ENCODE measurements around the gene ST6GALNAC2.
"Not testable (repeated sequence)": the region's sequence is repeated elsewhere in the genome, so short reads cannot be mapped to it uniquely, and the experiment has no call there.

ST6GALNAC2 gene

DNA sequence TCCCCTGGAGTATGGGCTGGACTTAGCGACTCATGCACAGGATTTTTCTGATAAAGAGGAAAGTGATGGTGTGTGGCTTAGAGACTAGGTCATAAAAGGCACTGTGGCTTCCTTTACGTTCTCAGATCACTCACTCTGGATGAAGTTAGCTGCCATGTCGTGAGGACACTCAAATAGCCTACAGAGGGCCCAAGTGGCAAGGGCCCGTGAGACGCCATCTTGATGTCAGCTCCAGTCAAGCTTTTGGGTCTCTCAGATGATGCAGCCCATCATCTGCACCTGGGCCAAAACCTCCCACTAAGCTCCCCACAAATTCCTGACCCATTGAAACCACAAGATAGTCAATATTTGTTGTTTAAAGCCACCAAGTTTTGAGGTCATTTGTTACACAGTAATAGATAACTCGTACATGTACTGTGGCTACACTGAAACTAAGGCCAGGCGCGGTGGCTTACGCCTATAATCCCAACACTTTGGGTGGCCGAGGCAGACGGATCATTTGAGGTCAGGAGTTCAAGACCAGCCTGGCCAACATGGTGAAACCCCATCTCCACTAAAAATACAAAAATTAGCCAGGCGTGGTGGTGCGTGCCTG is 14.7 kb downstream of the ST6GALNAC2 start:
- DNase-seq (ENCODE audit: low spot score), result no peak

- DNase-seq (ENCODE audit: low spot score), result no peak
These were observed 15.2 kb downstream of the ST6GALNAC2 start for GRCh38 chr17:76570457-76570856.

DNA sequence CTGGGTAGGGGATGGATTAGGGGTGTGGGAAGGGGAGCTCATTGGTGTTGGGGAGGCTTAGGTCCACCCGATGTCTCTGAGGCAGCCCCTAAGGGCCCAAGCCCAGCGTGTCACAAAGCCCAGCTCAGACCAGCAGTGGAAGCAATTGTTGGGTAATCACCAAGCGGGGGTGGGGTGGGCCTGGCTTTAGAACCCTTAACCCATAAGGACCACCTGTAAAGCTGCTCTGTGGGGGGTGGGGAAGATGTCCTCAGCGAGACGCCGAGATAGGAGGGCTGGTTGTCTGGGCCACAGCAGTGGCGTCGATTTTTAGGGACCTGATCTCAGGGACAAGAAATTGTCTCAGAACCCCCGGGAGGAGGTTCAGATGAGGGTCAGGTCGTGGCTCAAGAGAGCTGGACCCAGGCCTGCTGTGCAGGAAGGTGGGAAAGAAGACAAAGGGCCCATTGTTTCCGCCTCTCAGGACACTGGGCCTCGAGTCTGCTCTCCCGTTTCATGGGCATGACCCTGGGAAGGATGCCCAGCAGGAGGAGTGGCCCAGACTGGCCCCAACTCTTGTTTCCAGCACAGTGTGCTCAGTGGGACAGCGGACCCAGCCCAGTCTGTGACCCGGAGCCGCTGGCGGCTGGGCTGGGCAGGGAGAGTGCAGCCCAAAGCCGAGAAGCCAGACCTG is 15.9 kb downstream of the ST6GALNAC2 start:
- DNase-seq (ENCODE audit: low spot score), result no peak

DNA sequence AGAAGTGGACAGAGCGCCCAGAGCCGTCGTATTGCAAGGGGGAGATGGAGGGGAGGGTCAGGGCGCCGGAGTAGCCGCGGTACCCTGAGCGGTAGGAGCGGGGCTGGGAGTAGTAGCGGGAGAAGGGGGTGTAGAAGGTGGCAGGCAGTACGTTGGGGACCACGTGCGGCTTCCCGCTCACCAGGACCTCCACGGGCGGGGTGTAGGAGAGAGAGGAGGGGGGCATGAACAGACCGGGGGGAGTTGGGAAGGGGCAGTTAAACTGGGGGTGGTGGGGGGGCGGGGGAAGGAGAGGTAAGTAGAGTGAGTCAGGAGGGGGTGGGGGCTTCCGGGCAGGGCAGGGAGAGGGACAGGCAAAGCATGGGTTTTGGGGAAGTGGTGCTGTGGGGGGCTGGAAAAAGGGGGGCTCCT is 16.8 kb downstream of the ST6GALNAC2 start:
- no peak for DNase-seq (ENCODE audit: low spot score)

DNA sequence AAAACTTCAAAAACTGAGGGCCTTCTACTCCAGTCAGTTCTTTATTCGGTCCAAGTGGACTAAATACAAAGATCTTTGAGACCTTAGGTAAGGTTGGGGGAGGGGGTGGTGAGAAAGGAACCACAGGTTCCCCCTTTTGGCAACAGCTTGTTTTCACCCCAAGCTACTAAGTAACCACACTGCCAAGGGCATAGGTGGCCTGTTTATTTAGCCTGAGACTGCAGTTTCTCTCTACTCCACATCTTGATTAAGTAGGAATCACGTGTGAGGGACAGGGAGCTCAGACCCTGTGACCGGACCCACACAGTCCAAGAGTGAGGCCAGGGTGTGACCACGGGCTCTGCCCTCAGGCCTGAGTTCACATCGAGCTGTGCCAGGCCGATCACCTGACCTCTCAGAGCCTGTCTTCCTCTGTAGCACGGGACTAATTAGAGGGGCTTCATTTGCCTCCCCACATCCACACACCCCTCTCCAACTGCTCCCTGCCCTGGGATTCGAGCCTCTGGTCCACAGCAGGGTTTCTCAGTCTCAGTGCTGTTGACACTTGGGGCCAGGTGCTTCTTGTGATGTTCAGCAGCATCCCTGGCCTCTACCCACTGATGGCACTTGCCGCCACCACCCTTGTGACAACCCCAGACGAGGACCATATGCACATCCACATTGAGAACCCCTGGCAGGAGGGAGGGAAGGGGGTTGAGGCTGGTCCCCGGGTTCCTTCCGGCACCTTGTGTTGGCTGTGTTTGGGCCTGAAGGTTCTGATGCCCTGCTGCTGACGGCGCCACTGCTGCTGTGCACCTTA is 17.8 kb downstream of the ST6GALNAC2 start:
- DNase-seq (ENCODE audit: low spot score), result no peak

DNA sequence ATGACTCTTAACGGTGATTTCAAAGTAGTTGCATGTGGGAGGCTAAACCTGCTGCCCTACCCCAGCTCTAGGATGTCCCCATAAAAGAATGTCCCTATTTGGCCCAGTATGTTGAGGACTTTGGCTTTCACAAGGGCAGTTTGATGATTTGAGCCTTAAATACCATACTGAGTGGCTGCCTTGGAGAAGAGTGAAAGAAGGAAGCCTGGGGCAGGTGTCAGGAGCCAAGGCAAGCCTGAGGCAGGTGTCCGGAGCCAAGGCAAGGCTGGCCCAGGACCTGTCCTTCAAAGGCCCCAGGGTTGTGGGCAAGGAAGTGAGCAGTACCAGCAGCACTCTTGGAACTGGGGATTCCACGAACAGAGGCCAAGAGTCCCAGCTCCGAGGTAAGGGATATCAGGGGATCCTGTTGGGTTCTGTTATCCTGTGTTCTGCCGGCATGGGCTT is 18.6 kb downstream of the ST6GALNAC2 start:
- no peak for DNase-seq (ENCODE audit: low spot score)

GRCh38 chr17:76566613-76566943 is 19.1 kb downstream of the ST6GALNAC2 start:
- DNase-seq (ENCODE audit: low spot score), result no peak

DNA sequence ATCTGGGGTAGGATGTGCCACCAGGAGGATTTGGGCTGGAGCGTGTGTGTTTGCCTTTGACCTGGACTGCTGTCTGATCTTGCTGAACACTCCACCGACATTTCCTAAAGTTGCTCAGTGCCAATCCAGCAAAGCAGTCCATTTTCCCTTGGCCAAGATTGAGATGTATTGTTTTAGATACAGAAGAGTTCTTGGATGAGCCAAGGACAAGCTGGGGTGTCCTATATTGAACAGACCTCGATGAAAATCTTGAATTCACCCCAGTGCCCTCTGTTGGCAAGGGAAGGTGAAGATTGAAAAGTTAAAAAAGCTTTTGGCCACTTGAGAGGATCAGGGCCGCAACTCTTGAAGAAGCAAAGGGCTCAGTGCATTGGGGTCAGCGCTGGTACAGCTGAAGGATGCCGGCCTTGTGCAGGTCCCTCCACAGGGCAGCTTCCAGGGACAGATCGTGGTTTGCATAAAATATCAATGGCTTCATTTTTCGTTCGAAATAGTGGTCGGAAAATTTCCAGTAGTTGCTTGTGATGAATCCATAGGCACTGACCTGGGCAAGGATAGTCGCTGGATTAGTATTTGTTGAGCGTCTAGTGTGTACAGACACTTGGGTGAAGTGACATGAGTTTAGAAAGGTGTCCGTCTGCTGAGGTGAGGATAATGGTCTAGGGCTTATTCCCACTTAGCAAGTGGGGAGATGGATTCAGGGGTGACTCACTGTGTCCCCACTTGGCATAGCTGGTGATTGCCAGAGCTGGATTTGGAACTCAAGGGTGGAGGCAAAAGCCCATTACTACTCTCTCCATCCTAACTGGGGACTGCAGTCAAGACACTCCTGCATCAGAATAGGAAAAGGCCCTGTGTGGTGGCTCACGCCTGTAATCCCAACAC is 19.7 kb downstream of the ST6GALNAC2 start:
- no peak for DNase-seq (ENCODE audit: low spot score)

DNA sequence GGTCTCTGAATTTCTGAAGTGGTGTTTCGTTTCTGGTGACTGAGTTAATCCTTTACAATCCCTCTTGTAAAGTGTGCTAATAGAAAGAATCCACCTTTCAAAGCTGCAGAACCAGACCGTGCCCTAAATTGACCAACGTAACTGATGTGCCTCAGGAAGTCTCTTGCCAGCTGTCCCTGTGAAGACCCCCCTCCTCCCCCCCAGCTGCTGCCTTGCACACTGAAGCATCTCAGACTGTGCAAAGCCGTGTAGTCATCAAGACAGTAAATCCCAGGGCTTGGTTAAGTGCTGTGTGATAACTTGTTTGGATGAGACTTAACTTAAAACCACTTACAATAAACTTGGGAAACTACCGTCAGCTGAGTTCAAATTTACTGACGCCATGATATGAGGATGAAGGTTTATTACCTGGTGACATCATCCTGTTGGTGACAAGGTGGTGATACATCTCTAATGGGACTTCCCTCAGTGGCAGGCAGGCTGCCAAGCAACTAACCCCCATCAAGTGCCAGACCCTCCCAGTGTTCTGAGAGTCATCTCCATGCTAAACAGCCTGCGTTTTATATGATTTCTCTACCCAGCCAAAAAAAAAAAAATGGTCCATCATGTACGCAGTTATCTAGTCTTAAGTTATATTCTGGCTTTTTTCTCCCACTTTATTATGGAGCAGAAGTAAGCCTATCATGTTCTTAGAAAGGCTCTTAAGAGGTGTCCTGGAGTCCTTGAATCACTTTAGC is 20.5 kb downstream of the ST6GALNAC2 start:
- not testable (repeated sequence) for DNase-seq (ENCODE audit: low spot score)

DNA sequence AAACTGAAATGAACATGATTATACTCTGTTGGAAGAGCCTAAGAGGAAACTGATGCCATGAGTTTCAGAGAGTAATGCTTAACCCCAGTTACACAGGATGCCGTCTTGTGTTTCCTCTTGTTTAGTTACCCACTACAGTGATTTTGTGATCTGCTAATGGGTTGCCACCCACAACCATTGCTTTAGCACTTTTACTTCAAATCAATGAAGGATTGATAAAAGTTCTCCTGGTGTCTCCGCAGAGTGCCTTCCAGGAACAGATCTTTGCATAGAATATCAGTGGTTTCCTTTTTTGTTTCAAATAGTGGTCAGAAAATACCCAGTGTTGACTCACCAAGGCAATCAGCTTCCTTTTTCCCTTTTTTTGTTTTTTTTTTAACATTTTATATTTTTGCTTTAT is 22.3 kb downstream of the ST6GALNAC2 start:
- DNase-seq (ENCODE audit: low spot score), result not testable (repeated sequence)

GRCh38 chr17:76562734-76563148 is 22.9 kb downstream of the ST6GALNAC2 start:
- DNase-seq (ENCODE audit: low spot score), result no peak

DNA sequence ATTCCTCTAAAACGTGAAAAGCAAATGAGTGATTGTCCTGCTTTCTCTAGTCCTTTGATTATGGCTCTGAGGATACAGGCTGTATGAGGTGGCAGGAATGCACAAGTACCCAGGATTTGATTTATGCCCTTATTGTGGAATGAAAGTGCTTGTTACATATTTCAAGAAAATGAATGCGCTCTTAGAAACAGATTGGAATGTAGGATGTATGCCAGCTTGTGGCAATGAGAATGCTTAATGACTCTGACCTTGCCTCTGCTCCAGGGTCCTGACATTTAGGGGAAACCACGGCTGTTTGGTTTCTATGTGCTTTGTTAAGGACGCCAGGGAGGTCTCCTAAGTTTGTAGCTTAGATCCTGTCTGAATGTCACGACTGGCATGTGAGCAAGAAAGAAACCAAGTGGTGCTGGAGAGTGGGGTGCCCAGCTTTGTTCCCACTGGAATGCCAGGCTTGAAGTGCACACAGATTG is 23.8 kb downstream of the ST6GALNAC2 start:
- no peak for DNase-seq (ENCODE audit: low spot score)

DNA sequence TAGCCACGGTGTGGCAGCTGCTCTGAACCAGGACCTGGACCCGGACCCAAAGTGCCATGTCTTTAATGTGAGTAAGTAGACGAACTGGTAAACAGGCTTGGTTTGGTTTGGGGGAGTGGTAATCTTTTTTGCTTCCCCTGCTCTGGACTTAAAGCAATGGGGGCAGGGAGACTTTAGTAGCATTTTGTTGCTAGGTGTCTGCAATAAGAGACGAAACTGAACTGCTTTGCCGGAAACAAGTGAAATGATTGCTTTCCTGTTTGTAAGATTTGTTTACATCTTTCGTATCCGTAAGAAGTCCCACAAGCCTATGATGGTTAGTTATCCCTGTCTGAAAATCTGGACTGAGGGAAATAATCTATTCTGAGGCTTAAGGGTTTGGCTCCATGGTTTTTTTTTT is 24.3 kb downstream of the ST6GALNAC2 start:
- DNase-seq (ENCODE audit: low spot score), result peak; percentile 31

- no peak for DNase-seq (ENCODE audit: low spot score)
These were observed 24.8 kb downstream of the ST6GALNAC2 start for GRCh38 chr17:76560877-76561221.

GRCh38 chr17:76560036-76560876 is 25.4 kb downstream of the ST6GALNAC2 start:
- DNase-seq (ENCODE audit: low spot score), result no peak

DNA sequence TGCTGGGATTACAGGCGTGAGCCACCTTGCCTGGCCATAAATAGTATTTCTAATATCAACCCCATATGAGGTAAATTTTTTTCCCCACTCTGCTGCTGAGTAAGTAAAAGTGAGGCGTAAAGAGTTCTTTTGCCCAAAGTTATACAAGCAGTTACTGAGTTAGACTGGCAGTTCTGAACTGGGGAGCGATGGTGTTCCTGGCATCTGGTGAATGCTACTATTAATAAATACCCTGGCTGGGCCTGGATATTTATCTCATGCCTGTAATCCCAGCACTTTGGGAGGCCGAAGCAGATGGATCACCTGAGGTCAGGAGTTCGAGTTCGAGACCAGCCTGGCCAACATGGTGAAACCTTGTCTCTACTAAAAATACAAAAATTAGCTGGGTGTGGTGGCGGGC is 26.2 kb downstream of the ST6GALNAC2 start:
- not testable (repeated sequence) for DNase-seq (ENCODE audit: low spot score)

DNA sequence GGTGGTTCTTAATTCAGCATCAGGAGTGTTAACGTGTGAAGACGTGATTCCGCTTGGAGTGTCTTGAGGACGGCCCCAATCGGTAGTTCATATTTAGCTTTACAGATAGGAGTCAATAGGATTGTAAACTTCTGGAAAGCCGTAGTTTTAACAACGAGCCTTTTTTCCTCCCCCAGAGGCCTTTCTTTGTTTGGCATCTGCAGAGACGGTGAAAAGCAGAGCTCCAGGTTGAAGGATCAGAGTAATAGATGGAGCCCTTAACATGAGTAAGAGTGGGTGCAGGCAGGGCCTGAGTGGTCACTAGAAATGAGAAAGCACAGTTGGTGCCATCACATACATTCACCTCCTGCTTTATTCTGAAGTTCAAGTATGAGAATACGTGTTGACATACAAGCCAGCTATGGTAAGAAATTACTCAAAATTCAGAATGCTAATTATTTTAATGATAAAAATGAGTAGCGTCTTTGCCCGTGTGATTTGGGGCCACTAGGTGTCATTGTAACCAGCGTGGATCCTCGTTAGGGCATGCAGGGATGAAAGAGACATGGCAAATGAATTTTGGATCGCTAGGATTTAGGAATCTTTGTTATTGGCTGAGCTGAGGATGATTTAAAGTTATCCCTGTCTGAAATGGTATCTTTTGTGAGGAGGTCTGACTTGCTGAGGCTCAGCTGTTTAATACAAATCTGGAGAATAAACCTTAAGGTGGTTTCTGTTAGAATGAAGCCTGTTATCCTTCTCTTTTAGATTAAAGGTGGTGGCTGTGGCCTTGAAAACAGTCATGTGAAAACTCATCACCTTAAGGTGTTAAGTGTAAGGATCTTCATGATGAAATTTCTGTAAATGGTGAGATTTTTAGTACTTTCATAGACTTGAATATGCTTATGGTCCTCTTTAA is 27.2 kb downstream of the ST6GALNAC2 start:
- DNase-seq (ENCODE audit: low spot score), result peak; percentile 22

DNA sequence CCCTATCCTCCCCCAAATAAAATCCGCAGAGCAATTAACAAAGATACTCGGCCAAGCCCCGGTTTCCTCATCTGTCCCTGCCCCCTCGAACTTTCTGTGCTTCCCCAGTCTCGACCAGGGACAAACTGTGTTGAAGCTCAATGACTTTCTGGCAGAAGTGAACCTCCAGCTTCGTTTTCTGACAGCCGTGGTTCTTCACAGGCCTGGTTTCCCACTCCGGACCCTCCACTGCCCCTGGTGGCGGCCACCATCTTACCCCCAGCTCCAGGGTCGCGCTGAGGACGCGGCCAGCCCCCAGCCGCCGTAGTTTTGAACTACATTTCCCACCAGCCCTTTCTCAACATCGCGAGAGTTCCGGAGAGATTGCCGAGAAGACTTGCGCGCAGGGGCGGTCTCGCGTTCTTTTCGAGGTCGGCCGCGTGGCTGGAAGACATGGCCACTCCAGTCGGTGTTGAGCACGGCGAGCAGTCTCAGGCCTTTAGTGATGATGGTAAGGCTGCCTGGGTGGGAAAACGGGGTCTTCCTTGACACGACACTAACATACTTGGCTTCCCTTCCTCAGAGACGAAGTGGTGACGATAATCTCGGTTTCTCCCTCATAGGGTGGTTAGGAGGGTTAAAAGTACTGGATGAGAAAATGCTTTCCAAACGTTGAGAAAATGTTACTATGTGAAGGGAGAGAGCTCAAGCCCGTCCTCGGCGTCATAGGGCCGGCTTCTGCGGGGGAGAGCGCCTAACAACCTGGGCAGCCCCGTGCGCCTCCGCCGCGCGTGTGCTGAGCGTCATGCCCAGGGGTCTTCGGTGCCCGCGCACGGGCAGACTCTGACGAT is 28.1 kb downstream of the ST6GALNAC2 start:
- peak; percentile 94 for DNase-seq (ENCODE audit: low spot score)

All from CD4-positive, alpha-beta T cell treated with Interleukin-6 at 100 ng/mL for 8 hours (primary cell).